Measurements from ENCODE around the gene TUT1.

TUT1 gene

GRCh38 chr11:62534779-62535545 is 56.4 kb downstream of the TUT1 start:
- Histone ChIP-seq H3K4me3 (ENCODE audit: severe bottlenecking) (no peak overlapping the region), H3K27ac (ENCODE audit: poor library complexity, severe bottlenecking) (no peak overlapping the region), H3K27me3 (ENCODE audit: insufficient read depth, poor library complexity, severe bottlenecking) (no peaks in the 10 kb centered on the region), H3K4me1 (ENCODE audit: insufficient read depth, poor library complexity, severe bottlenecking) (peaks cover 18% of the 10 kb centered on the region), H3K9me3 (ENCODE audit: severe bottlenecking) (no peaks in the 10 kb centered on the region), H3K36me3 (ENCODE audit: low read depth) (peaks cover 92% of the 10 kb centered on the region)
- TF ChIP-seq, protein P1, sequence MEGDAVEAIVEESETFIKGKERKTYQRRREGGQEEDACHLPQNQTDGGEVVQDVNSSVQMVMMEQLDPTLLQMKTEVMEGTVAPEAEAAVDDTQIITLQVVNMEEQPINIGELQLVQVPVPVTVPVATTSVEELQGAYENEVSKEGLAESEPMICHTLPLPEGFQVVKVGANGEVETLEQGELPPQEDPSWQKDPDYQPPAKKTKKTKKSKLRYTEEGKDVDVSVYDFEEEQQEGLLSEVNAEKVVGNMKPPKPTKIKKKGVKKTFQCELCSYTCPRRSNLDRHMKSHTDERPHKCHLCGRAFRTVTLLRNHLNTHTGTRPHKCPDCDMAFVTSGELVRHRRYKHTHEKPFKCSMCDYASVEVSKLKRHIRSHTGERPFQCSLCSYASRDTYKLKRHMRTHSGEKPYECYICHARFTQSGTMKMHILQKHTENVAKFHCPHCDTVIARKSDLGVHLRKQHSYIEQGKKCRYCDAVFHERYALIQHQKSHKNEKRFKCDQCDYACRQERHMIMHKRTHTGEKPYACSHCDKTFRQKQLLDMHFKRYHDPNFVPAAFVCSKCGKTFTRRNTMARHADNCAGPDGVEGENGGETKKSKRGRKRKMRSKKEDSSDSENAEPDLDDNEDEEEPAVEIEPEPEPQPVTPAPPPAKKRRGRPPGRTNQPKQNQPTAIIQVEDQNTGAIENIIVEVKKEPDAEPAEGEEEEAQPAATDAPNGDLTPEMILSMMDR (IDR thresholded peaks at IDR 0.05; ENCODE audit: poor library complexity, severe bottlenecking): no peak
- ATAC-seq (ENCODE audit: low read depth): no peak
- DNase-seq (ENCODE audit: low spot score): no peak

DNA sequence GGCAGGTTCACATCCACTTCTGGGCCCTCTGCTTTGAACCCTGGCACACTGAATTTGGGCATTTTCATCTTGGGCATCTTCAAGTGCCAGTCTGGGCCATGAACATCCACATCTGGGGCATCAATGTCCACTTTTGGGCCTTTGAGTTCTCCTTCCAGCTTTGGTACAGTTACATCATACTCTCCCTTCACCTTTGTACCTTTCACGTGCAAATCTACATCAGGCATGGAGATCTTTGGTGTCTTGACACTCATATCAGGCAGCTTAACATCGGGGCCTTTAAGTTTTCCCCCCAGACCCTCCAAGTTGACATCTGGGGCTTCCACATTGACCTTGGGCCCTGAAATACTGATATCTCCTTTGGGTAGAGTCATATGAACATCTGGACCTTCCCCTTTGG is 59.2 kb downstream of the TUT1 start:
- Histone ChIP-seq H3K9me3 (ENCODE audit: severe bottlenecking) (no peaks in the 10 kb centered on the region), H3K36me3 (ENCODE audit: low read depth) (peaks cover 92% of the 10 kb centered on the region), H3K27me3 (ENCODE audit: insufficient read depth, poor library complexity, severe bottlenecking) (no peaks in the 10 kb centered on the region), H3K27ac (ENCODE audit: poor library complexity, severe bottlenecking) (no peak overlapping the region), H3K4me3 (ENCODE audit: severe bottlenecking) (no peak overlapping the region), H3K4me1 (ENCODE audit: insufficient read depth, poor library complexity, severe bottlenecking) (no peaks in the 10 kb centered on the region)
- TF ChIP-seq, protein P1 (IDR thresholded peaks at IDR 0.05; ENCODE audit: poor library complexity, severe bottlenecking): no peak
- ATAC-seq (ENCODE audit: low read depth) (no peak), DNase-seq (ENCODE audit: low spot score) (no peak)
